RKO (cell line): ENCODE results near the gene MARCHF2.

Experiments
- DNase-seq: peaks from one replicate; pipeline ENCODE4 v3.0.0-alpha.2; 2016; ENCODE audit warnings: low spot score

Gene MARCHF2

DNA sequence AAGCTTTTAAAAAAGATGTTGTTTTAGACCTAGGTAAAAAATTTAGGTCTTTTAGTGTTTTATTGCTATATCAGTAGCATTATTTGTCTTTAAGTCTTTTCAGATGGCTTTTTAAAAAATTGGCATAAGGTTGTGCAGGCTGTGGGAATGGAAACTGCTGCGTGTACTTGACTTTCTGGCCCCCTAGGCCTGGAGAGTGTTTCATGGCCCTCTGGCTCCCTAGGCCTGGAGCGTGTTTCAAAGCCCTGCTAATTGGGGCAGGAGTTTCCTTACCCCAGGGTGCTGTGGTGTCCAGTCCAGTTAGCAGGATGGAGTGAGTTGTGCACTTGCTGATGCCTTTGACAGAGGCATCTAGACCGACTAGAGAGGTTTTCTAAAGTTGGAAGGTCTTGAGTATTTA, 65.5 kb downstream of the MARCHF2 start:
- DNase-seq = no peak

DNA sequence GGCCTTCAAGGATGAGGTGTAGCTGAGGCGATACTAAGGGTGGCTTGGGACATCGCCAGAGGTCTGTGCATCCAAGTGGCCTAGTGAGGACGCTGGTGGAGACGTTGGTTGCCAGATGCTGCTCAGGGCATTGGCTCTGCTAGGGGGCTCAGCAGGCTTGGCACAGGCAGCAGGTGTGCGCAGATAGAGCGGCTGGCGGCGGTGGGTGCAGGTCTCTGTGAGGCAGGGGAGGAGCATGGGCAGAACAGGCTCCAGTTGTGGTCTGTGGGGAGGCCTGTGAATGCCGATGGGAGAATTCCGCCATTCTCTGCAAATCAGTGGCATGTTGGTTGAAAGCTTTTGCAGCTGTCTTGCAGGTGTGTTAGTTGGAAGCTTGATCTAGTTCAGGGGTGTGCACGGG, 68.1 kb downstream of the MARCHF2 start:
- DNase-seq = no peak

DNA sequence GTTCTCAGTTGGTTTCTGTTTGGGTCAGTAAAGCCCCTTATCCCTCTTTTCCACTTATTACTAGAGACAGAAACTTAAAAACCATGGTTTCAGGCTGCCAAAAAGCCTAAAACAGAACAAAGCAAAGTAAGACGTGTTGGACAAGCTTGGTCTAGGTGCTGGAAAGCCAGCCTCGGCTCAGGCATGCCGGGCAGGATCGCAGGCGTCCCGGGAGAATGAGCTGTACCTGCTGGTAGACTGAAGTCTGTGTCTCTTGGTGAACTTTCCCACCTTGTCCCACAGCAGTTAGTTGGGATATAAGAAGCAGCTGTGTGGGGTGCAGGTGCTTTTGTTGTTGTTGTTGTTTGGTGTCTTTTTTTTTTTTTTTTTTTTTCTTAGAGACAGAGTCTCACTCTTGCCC, 68.5 kb downstream of the MARCHF2 start:
- no peak for DNase-seq

DNA sequence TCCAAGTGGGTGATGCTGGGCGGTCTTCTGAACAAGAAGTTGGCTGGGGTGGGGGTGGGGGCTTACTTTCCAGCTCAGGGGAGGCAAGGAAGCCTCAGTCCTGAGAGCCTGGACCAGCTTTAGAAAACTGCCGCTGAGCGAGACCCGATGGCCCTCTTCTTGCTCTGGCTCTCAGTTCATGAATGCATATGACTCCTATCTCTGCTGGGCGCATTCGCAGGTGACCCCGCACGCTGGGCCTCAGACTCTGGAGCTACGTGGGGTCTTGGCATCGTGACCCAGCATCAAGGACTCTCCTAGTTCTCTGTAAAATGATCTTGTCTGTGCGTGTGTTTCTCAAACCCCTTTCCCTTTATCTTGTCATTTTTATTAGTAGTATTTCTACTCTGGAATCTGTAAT, 69.6 kb downstream of the MARCHF2 start:
- DNase-seq = no peak

DNA sequence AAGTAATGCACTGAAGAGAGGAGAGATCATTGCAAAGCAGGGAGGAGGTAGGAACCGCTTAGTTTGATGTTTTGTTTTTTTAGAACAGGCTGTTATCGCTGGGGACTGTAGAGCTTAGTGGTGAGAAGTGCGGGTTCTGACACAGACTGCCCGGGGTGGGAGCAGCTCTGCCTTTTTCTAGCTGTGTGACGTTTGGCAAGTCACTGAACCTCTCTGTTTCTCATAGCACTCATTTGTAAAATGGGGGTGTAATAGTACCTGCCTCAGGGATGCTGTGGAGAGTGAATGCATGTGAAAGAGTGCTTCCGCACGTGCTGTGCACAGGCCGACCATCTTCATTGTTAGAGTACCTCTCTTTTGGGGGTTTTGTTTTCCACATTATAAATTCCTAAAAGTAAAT, 70.1 kb downstream of the MARCHF2 start:
- DNase-seq = no peak

DNA sequence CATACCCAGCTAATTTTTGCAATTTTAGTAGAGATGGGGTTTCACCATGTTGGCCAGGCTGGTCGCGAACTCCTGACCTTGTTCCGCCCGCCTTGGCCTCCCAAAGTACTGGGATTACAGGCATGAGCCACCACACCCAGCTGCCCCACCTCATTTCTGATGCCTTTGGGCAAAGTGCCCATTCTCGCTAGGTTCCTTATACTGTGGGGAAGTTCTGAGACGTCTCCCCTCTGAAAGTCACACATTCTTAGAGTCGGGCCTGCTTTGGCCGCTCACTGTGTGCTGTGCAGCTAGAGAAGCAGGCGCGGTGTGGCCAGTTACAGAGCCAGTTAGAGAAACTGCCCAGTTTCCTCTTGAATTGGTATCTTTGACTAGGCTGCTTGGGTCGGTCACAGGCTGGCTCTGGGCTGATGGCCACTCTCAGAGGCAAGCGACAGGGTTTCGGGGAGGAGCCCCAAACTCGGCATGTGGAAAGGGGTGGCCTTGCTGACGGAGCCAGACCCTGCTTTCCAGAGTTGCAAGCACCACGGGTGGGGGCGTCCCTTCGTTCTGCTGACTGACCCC, 71.3 kb downstream of the MARCHF2 start:
- DNase-seq = no peak

DNA sequence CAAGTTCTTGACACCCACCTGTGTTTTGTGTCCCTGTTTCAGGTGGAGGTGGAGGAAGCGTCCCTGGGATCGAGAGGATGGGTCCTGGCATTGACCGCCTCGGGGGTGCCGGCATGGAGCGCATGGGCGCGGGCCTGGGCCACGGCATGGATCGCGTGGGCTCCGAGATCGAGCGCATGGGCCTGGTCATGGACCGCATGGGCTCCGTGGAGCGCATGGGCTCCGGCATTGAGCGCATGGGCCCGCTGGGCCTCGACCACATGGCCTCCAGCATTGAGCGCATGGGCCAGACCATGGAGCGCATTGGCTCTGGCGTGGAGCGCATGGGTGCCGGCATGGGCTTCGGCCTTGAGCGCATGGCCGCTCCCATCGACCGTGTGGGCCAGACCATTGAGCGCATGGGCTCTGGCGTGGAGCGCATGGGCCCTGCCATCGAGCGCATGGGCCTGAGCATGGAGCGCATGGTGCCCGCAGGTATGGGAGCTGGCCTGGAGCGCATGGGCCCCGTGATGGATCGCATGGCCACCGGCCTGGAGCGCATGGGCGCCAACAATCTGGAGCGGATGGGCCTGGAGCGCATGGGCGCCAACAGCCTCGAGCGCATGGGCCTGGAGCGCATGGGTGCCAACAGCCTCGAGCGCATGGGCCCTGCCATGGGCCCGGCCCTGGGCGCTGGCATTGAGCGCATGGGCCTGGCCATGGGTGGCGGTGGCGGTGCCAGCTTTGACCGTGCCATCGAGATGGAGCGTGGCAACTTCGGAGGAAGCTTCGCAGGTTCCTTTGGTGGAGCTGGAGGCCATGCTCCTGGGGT, 72.7 kb downstream of the MARCHF2 start:
- no peak for DNase-seq

DNA sequence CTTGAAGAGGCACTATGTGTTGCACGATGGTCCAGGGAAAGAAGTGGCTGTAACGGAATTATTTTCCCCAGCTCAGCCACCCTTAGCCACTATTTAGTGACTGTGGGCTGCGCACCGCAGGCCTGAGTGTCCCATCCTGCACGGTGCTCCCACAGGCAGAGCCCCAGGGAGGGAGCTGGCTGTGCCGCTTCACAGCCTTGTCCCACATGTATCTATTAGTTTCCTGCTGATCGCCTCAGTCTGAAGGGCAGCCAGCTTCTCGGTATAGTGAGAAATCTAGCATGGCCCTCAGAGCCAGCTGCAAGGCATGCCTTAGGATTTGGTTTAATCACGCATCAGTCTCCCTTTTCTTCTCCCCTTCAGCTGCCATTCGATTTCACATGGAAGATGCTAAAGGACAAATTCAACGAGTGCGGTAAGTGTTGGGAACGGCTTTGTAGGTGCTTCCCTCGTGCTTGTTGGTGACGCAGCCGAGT, 73.6 kb downstream of the MARCHF2 start:
- DNase-seq = no peak

DNA sequence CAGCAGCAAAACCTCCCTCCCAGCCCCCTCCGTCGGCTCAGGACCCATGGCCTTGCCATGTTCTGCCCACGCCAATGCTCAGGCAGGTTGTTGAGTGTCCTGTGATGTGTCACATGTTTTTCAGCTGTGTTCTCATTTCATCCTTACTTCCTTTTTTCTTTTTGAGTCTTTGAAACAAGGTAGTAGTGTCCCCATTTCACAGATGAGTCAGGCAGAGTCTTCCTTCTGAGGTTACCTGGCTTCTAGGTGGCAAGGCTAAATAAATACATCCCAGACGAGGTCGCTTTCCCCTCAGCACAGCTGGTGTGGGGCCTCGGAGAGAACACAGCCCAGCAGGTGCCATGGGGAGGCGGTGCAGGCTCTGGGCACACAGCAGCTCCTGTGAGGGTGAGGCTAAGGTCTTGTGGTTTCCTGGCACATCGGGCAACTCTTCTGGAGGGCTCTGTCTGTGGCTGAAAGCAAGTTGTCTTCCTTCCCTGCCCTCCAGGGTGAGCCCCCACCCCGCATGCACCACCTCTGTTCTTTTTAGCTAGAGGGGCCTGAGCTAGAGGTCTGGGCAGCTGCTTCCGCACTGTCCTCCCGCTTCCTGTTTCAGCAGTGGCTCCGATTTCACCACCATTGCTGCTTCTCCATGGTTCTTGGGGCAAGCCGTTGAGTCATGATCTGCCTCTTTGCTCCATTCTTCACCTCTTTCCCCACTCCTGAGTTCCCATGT, 74.2 kb downstream of the MARCHF2 start:
- DNase-seq = no peak

DNA sequence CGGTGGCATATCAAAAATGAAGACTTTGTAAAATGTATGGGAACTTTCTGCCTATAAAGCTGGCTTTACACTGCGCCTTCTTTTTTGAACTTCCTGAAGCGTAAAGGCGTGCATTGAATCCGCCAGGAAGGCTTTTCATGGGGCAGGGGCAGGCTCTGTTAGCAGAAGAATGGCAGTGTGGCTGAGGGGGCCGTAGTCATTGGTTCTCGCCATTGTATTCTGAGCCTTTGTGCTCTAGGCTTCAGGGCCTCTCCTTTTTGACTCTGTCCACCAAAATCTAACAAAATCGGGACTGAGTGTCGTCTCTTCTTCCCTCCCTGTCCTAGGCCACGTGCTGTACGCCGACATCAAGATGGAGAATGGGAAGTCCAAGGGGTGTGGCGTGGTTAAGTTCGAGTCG, 75.3 kb downstream of the MARCHF2 start:
- DNase-seq = no peak
